HG03135 (cell line): ENCODE measurements around the gene SHANK3.

ENCODE experiments used
- ATAC-seq: cut with Tn5 transposase; IDR thresholded peaks from one replicate; pipeline ENCODE4 v1.9.1; 2021; ENCODE audit warnings: mild to moderate bottlenecking, moderate library complexity; ENCODE audit not compliant: unreplicated experiment

Gene SHANK3

GRCh38 chr22:50711446-50712340 is 39.1 kb downstream of the SHANK3 start:
- no peak for ATAC-seq

- no peak for ATAC-seq
Observed at GRCh38 chr22:50712341-50713007, 39.9 kb downstream of the SHANK3 start.

- no peak for ATAC-seq
Observed at GRCh38 chr22:50713008-50713385, 40.4 kb downstream of the SHANK3 start.

- no peak for ATAC-seq
Observed at GRCh38 chr22:50713571-50714056, 41.0 kb downstream of the SHANK3 start.

GRCh38 chr22:50714150-50714549 is 41.5 kb downstream of the SHANK3 start:
- ATAC-seq, result no peak

GRCh38 chr22:50714631-50715179 is 42.1 kb downstream of the SHANK3 start:
- ATAC-seq, result no peak

- no peak for ATAC-seq
Observed at GRCh38 chr22:50715250-50715649, 42.6 kb downstream of the SHANK3 start.

GRCh38 chr22:50715776-50716175 is 43.2 kb downstream of the SHANK3 start:
- no peak for ATAC-seq

- ATAC-seq, result no peak
Observed at GRCh38 chr22:50716290-50717024, 43.8 kb downstream of the SHANK3 start.

- ATAC-seq, result no peak
Observed at GRCh38 chr22:50717709-50718351, 45.2 kb downstream of the SHANK3 start.

GRCh38 chr22:50718352-50718709 is 45.7 kb downstream of the SHANK3 start:
- no peak for ATAC-seq

GRCh38 chr22:50719814-50720300 is 47.2 kb downstream of the SHANK3 start:
- ATAC-seq, result no peak

- no peak for ATAC-seq
Observed at GRCh38 chr22:50720301-50721256, 48.0 kb downstream of the SHANK3 start.

- no peak for ATAC-seq
Observed at GRCh38 chr22:50721257-50721844, 48.7 kb downstream of the SHANK3 start.

- no peak for ATAC-seq
Observed at GRCh38 chr22:50722048-50722701, 49.6 kb downstream of the SHANK3 start.
